Subcutaneous abdominal adipose tissue (tissue), 5 donors: Measurements from ENCODE around the gene GREB1L.

Experiments
- H3K27ac ChIP-seq: one replicate; pipeline ENCODE4 v1.7.0; 2013; ENCODE audit warnings: low read depth, mild to moderate bottlenecking, inconsistent platforms, low read length, moderate library complexity
- H3K27me3 ChIP-seq, 5 donors: one replicate each; pipeline ENCODE4 v1.7.0; 2013; ENCODE audit warnings: low read length in 5 of 5, inconsistent platforms in 1 of 5; ENCODE audit not compliant: control insufficient read depth in 5 of 5, insufficient read depth in 4 of 5
- H3K36me3 ChIP-seq, 5 donors: one replicate each; pipeline ENCODE4 v1.7.0; 2013; ENCODE audit warnings: low read length in 5 of 5; ENCODE audit not compliant: control insufficient read depth in 5 of 5, insufficient read depth in 5 of 5
- H3K4me1 ChIP-seq, 5 donors: one replicate each; pipeline ENCODE4 v1.7.0; 2013; ENCODE audit warnings: low read length in 5 of 5, mild to moderate bottlenecking in 3 of 5, moderate library complexity in 1 of 5; ENCODE audit not compliant: control insufficient read depth in 5 of 5, insufficient read depth in 5 of 5
- H3K4me3 ChIP-seq, 5 donors: one replicate each; pipeline ENCODE4 v1.7.0; 2013; ENCODE audit warnings: low read length in 5 of 5, low read depth in 1 of 5
- H3K9ac ChIP-seq, 5 donors: one replicate each; pipeline ENCODE4 v1.7.0; 2013; ENCODE audit warnings: low read length in 5 of 5, mild to moderate bottlenecking in 4 of 5, moderate library complexity in 3 of 5
- H3K9me3 ChIP-seq, 5 donors: one replicate each; pipeline ENCODE4 v1.7.0; 2013; ENCODE audit warnings: low read length in 5 of 5; ENCODE audit not compliant: control insufficient read depth in 5 of 5
- donor health status: healthy.
- donor health status: healthy.
- donor health status: healthy.
- donor health status: healthy.
- donor health status: healthy.

The GREB1L gene

DNA sequence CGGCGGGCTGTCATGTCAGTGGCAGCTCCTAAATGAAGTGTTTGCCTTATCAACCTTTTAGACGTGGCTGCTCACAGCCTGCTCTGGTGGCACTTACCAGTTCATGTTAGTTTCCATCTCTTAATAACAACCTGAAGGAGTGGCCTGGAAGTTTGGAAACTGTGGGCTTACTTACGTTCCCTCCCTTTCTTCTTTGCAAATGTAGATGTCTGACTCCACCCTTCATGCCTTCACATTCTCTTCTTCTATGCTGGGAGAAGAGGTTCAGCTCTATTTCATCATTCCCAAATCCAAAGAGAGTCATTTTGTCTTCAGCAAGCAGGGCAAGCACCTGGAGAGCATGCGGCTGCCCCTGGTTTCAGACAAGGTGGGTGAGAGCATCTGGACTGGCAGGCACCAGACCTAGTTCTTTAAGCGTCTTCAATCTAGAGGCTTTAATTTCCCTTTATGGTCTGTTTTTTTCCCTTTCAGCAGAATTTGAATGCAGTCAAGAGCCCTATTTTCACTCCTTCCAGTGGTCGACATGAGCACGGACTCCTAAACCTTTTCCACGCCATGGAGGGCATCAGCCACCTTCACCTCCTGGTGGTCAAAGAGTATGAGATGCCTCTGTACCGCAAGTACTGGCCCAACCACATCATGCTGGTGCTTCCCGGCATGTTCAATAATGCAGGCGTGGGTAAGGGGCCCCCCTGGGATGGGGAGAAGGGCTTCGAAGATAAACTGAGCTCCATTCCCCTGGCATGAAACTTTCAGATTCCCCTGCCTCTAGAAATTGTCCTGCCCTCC is 266.1 kb downstream of the GREB1L start:
- no peaks in the 10 kb centered on the region for H3K4me1 ChIP-seq
- no peak overlapping the region for H3K27ac ChIP-seq
- no peak overlapping the region for H3K4me3 ChIP-seq
- H3K9me3 ChIP-seq = no peaks in the 10 kb centered on the region
- H3K36me3 ChIP-seq = peaks cover 0 to 11% (median 8%) of the 10 kb centered on the region in 5 donors
- H3K27me3 ChIP-seq = no peaks in the 10 kb centered on the region
- no peak overlapping the region for H3K9ac ChIP-seq

GRCh38 chr18:21509062-21509461 is 267.0 kb downstream of the GREB1L start:
- Histone ChIP-seq H3K4me1 (no peaks in the 10 kb centered on the region), H3K27me3 (no peaks in the 10 kb centered on the region), H3K4me3 (no peak overlapping the region), H3K27ac (no peak overlapping the region), H3K36me3 (peaks cover 6 to 21% (median 12%) of the 10 kb centered on the region in 5 donors), H3K9ac (no peak overlapping the region), H3K9me3 (no peaks in the 10 kb centered on the region)

- no peak overlapping the region for H3K27ac ChIP-seq
- no peaks in the 10 kb centered on the region for H3K27me3 ChIP-seq
- no peaks in the 10 kb centered on the region for H3K4me1 ChIP-seq
- no peak overlapping the region for H3K9ac ChIP-seq
- H3K9me3 ChIP-seq = no peaks in the 10 kb centered on the region
- no peak overlapping the region for H3K4me3 ChIP-seq
- peaks cover 9 to 38% (median 24%) of the 10 kb centered on the region in 5 donors for H3K36me3 ChIP-seq
These were observed 271.3 kb downstream of the GREB1L start for GRCh38 chr18:21513292-21513691.

GRCh38 chr18:21513741-21514140 is 271.7 kb downstream of the GREB1L start:
- H3K36me3 ChIP-seq = peaks cover 9 to 39% (median 24%) of the 10 kb centered on the region in 5 donors
- H3K27me3 ChIP-seq = no peaks in the 10 kb centered on the region
- H3K9me3 ChIP-seq = no peaks in the 10 kb centered on the region
- H3K4me3 ChIP-seq = no peak overlapping the region
- H3K9ac ChIP-seq = no peak overlapping the region
- no peak overlapping the region for H3K27ac ChIP-seq
- H3K4me1 ChIP-seq = no peaks in the 10 kb centered on the region

DNA sequence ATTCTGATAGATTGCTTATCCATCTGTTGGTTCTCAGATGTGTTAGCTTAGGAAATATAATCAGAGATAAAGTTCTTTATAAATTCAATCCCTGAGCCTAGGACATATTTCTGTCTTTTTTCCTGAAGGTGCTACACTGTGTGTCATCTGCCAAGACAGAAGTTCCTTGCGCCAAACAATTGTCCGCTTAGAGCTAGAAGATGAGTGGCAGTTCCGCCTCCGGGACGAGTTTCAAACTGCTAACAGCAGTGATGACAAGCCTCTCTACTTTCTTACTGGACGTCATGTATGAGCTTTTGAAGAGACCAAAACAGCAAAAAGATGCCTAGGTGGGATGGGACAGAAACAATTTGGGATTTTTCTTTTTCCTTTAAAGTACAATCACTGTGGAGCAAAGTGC is 280.5 kb downstream of the GREB1L start:
- H3K4me1 ChIP-seq = no peaks in the 10 kb centered on the region
- H3K27me3 ChIP-seq = no peaks in the 10 kb centered on the region
- no peak overlapping the region for H3K4me3 ChIP-seq
- H3K27ac ChIP-seq = no peak overlapping the region
- peaks cover 18 to 40% (median 31%) of the 10 kb centered on the region in 5 donors for H3K36me3 ChIP-seq
- no peaks in the 10 kb centered on the region for H3K9me3 ChIP-seq
- no peak overlapping the region for H3K9ac ChIP-seq

- H3K4me1 ChIP-seq = no peaks in the 10 kb centered on the region
- H3K4me3 ChIP-seq = no peak overlapping the region
- no peaks in the 10 kb centered on the region for H3K27me3 ChIP-seq
- H3K9me3 ChIP-seq = no peaks in the 10 kb centered on the region
- no peak overlapping the region for H3K9ac ChIP-seq
- H3K36me3 ChIP-seq = peaks cover 23 to 50% (median 29%) of the 10 kb centered on the region in 5 donors
- no peak overlapping the region for H3K27ac ChIP-seq
These were observed 283.9 kb downstream of the GREB1L start for GRCh38 chr18:21525916-21526315.

- no peaks in the 10 kb centered on the region for H3K27me3 ChIP-seq
- H3K9me3 ChIP-seq = no peaks in the 10 kb centered on the region
- no peaks in the 10 kb centered on the region for H3K4me1 ChIP-seq
- peaks cover 29 to 53% (median 32%) of the 10 kb centered on the region in 5 donors for H3K36me3 ChIP-seq
- no peak overlapping the region for H3K4me3 ChIP-seq
- no peak overlapping the region for H3K27ac ChIP-seq
- no peak overlapping the region for H3K9ac ChIP-seq
These were observed 284.4 kb downstream of the GREB1L start for GRCh38 chr18:21526463-21526862.

- Histone ChIP-seq H3K4me1 (no peaks in the 10 kb centered on the region), H3K9ac (no peak overlapping the region), H3K36me3 (peaks cover 28 to 66% (median 40%) of the 10 kb centered on the region in 5 donors), H3K27ac (no peak overlapping the region), H3K4me3 (no peak overlapping the region), H3K27me3 (no peaks in the 10 kb centered on the region), H3K9me3 (no peaks in the 10 kb centered on the region)
These were observed 292.3 kb downstream of the GREB1L start for GRCh38 chr18:21534327-21534726.

GRCh38 chr18:21538230-21538629 is 296.2 kb downstream of the GREB1L start:
- Histone ChIP-seq H3K4me3 (no peak overlapping the region), H3K27ac (no peak overlapping the region), H3K4me1 (no peaks in the 10 kb centered on the region), H3K9ac (no peak overlapping the region), H3K9me3 (no peaks in the 10 kb centered on the region), H3K27me3 (no peaks in the 10 kb centered on the region), H3K36me3 (peaks cover 15 to 46% (median 22%) of the 10 kb centered on the region in 5 donors)

DNA sequence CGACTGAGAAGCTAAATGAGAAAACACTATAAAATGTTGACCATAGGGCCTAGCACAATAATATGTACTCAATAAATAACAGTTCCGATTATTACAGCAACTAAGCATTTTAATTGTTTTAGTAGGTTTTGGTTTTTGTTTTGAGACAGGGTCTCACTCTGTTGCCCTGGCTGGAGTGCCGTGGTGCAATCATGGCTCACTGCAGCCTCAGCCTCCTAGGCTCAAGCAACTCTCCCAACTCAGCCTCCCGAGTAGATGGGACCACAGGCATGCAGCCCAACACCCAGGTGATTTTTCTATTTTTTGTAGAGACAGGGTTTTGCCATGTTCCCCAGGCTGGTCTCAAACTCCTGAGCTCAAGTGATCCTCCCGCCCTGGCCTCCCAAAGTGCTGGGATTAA is 304.4 kb downstream of the GREB1L start:
- no peak overlapping the region for H3K9ac ChIP-seq
- no peaks in the 10 kb centered on the region for H3K9me3 ChIP-seq
- no peak overlapping the region for H3K27ac ChIP-seq
- H3K4me3 ChIP-seq = no peak overlapping the region
- H3K27me3 ChIP-seq = no peaks in the 10 kb centered on the region
- H3K36me3 ChIP-seq = peaks cover 4 to 18% (median 12%) of the 10 kb centered on the region in 5 donors
- H3K4me1 ChIP-seq = no peaks in the 10 kb centered on the region
